22Rv1 (cell line): Measurements from ENCODE around the gene TCF4.

Experiments used
- ZFX ChIP-seq: fragments of 450-650 bp; IDR thresholded peaks from 2 replicates; pipeline ENCODE4 v1.6.1; 2017; ENCODE audit warnings: antibody characterized with exemption, borderline replicate concordance
- TF ChIP-seq, protein P1 (sequence below): fragments of 450-650 bp; IDR thresholded peaks from 2 replicates; pipeline ENCODE4 v1.5.1; 2017; ENCODE audit warnings: mild to moderate bottlenecking

DNA sequence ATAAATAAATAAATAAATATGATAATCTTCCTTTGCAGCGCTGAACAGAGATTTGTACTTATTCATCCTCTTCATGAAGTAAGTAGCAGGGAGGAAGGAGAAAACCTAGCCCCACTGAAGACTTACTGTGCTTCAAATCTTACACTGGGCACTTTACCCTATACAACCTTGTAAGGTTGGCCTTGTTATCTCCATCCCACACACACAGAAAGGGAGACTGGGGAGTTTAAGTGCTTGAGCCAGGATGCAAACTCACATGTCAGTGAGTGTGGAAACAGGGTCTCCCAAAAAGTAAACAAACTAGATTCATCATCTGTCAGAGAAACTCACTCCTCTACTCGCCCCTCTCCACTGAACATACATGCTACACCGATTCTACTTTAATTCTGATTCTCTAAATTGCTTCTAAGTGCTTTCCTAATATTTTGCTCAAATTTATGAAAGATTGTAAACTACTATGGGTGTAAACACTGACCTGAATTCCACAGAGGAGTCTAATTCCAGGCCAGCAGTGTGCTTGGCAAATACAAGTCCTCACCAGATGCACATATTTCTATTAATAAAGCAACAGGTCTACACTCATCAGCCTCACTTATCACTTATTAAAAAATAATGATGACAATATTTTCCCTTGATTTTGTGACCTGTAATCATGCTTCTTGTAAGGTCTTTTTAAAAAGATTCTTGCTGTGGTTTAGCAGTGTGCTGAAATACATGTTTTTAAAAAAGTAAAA lies 155.5 kb downstream of the TCF4 start:
- TF ChIP-seq, protein P1, sequence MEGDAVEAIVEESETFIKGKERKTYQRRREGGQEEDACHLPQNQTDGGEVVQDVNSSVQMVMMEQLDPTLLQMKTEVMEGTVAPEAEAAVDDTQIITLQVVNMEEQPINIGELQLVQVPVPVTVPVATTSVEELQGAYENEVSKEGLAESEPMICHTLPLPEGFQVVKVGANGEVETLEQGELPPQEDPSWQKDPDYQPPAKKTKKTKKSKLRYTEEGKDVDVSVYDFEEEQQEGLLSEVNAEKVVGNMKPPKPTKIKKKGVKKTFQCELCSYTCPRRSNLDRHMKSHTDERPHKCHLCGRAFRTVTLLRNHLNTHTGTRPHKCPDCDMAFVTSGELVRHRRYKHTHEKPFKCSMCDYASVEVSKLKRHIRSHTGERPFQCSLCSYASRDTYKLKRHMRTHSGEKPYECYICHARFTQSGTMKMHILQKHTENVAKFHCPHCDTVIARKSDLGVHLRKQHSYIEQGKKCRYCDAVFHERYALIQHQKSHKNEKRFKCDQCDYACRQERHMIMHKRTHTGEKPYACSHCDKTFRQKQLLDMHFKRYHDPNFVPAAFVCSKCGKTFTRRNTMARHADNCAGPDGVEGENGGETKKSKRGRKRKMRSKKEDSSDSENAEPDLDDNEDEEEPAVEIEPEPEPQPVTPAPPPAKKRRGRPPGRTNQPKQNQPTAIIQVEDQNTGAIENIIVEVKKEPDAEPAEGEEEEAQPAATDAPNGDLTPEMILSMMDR = no peak
- TF ChIP-seq ZFX = no peak
